Activated T-helper 17 cell treated with anti-CD3 and anti-CD28 coated beads, Interleukin-2, amount 50 U/mL, for 72 hours (primary cell): Measurements from ENCODE around the gene ZNF672. TPM values are rescaled to one million over a fixed set of nuclear protein-coding genes. Genes with fewer than 3 reads are reported as not detected.

Source experiments
- ATAC-seq: fragments of 150-1000 bp; cut with Tn5 transposase; replicated peaks from 2 replicates; pipeline ENCODE4 v1.10.0; 2021; ENCODE audit warnings: mild to moderate bottlenecking, moderate library complexity
- H3K27ac Mint-ChIP-seq: one replicate; pipeline ENCODE4 v1.8.0; 2022; ENCODE audit warnings: mixed read lengths
- H3K27me3 Mint-ChIP-seq: one replicate; pipeline ENCODE4 v1.8.0; 2022; ENCODE audit warnings: mixed read lengths
- H3K36me3 Mint-ChIP-seq: one replicate; pipeline ENCODE4 v1.8.0; 2022; ENCODE audit warnings: low read depth, mild to moderate bottlenecking, mixed read lengths
- H3K4me1 Mint-ChIP-seq: one replicate; pipeline ENCODE4 v1.8.0; 2022; ENCODE audit warnings: mixed read lengths
- H3K4me3 Mint-ChIP-seq: one replicate; pipeline ENCODE4 v1.8.0; 2022; ENCODE audit warnings: mild to moderate bottlenecking, mixed read lengths
- H3K9me3 Mint-ChIP-seq: one replicate; pipeline ENCODE4 v1.8.0; 2022; ENCODE audit warnings: mixed read lengths
- total RNA-seq, 2 donors: library from RNA; stranded (reverse); gene quantifications; one replicate each; pipeline ENCODE4 v1.2.3, GENCODE V29; 2022

Gene ZNF672
- total RNA-seq, 2 donors from 2014 or later, result 36.1 to 38.8 TPM

DNA sequence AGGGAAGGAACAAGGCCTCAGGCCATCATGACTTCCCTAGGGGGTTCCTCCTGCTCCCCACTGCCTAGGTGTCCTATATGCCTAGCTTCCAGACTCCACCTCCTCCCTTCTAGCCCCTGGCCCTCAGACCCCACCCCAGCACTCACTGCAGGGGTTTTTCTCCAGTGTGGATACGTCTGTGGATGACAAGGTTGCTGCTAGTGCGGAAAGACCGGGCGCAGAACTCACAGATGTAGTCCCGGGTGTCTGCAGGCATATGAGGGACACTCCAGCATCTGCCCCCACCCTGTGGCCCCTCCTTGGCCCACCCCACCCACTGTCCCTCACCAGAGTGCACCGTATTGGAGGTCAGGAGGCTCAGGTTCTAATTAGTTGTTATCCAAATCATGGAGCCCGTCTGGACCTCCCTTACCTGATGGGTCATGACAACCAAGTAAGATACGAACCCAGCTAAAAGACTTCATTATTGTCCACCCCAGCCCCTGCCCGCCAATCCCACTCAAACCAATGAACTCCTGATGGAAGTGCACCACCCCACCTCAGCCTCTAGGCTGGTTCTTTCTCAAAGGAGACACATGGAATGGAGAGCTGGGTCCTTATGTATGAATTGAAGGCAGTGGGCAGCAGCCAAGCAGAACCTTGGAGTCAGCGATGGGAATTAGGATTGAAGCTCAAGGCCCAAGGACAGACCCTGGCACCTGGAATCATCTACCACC, 12.7 kb downstream of the ZNF672 start:
- no peak overlapping the region for H3K4me3 Mint-ChIP-seq
- H3K27me3 Mint-ChIP-seq, result no peaks in the 10 kb centered on the region

DNA sequence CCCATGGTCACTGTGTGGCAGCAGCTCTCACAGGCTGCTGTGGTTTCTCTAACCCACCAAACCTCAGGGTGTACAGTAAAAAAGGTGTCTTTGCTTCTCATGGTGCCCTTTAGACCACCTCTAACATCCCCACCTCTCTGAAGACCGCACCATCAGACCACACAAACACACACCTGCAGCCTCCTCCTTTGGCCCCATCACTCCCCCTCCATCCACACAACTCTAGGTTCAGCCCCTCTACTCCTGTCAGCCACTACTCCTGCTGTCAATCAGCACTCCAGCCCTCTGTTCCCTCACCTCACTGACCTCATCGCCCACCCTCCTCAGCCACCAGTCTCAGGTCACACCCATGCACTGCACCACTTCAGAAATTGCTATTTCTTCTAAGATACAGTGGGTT, 13.4 kb downstream of the ZNF672 start:
- Mint-ChIP-seq H3K9me3 (no peaks in the 10 kb centered on the region), H3K4me1 (peaks cover 20% of the 10 kb centered on the region), H3K4me3 (no peak overlapping the region), H3K36me3 (peaks cover 29% of the 10 kb centered on the region), H3K27me3 (no peaks in the 10 kb centered on the region), H3K27ac (no peak overlapping the region)
- peak; percentile 7 for ATAC-seq

More for the DNA sequence above, 12.7 kb downstream of the ZNF672 start:
- Mint-ChIP-seq H3K27ac (no peak overlapping the region), H3K9me3 (no peaks in the 10 kb centered on the region), H3K36me3 (peaks cover 36% of the 10 kb centered on the region), H3K4me1 (peaks cover 17% of the 10 kb centered on the region)
- no peak for ATAC-seq

DNA sequence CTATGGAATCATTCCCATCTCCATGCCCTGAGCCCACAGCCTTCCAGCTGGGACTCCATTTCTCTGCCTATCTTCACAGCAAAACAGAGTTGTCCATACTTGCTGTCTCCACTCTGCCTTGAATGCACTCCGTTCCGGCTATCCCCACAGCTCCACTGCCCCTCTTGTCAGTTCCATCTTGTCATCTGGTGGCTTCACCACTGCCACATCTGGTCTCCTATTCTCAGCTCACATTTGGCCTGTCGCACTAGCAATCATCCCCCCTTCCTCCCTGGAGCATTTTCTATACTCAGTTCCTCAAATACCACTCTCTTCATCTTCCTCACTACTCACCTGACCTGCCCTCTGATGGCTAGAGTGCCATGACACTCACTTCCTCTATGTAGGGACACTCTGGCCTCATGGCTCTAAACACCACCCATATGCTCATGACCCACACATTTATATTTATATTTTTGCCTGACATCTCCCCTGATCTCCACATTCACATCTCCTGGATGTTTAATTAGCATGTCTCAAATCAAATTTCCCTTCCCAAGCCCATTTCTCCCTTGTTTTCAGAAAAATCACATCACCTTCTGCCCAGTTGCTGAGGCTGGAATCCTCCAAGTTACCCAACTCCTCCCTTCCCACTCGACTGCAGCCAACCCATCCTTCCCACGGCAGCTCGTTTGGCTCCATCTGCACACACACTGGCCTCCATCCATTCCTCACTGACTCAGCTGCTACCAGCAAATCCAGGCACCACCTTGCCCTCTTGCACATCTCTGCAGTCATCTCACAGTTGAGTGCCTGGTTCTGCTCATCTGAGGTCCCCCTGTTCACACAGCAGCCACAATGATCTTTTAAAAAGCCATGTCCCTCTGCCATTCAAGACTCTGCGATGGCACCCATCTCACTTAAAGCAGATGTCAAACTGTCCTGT, 14.7 kb downstream of the ZNF672 start:
- Mint-ChIP-seq H3K9me3 (no peaks in the 10 kb centered on the region), H3K36me3 (peaks cover 21% of the 10 kb centered on the region), H3K27me3 (no peaks in the 10 kb centered on the region), H3K4me3 (no peak overlapping the region), H3K27ac (no peak overlapping the region), H3K4me1 (peaks cover 27% of the 10 kb centered on the region)
- ATAC-seq, result no peak

DNA sequence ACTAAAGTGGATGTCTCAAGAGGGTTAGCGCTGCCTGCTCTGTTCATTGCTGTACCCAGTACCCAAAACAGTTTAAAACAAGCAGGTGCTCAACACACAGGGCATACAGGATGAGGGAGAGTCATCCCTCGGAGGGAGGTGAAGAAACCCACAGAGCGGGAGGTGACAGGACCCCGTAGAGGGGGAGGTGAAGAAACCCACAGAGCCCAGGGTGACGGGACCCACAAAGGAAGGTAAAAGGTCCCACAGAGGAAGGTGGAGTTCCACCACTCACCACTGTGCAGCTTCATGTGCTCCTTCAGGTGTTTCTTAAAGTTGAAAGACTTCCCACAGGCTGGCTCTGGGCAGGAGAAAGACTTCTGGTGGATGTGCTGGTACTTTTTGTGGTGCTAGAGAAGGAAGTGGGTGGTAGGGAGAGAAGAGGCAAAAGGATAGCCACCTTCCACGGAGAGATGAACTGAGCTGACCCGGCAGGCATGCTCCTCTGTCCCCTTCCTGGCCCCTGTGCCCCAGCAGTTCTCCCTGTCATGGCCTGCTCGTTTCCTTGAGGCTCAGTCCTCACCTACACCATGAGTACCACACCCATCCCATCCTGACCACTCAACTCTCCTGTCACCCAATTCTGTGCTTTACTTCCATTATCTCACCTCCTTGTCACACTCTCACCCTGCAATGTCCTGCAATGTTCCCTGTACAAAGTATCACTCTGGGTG, 15.8 kb downstream of the ZNF672 start:
- H3K36me3 Mint-ChIP-seq, result peaks cover 14% of the 10 kb centered on the region
- no peak overlapping the region for H3K27ac Mint-ChIP-seq
- H3K4me1 Mint-ChIP-seq, result peaks cover 26% of the 10 kb centered on the region
- no peak for ATAC-seq
- peak overlapping the region; percentile 6 for H3K4me3 Mint-ChIP-seq
- H3K27me3 Mint-ChIP-seq, result no peaks in the 10 kb centered on the region
- no peaks in the 10 kb centered on the region for H3K9me3 Mint-ChIP-seq

DNA sequence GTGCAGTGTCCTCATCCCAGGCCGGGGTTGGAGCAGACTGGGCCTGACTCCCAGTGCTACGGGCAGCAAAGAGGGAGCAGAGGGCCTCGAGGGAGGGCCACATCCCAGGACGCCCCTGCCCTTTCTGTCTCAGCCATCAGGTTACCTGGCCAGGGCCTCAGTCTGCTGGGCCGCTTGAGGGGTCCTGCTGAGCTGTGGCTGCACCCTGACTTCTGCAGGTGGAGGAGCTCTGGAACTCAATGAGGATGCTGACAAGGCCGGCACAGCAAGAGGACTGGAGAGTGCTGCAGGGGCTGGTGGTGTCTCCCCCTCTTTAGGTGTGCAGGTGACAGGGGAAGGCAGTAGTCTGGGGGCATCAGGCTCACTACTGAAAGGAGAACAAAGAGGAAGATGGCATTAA, 17.6 kb downstream of the ZNF672 start:
- Mint-ChIP-seq H3K4me1 (peaks cover 36% of the 10 kb centered on the region), H3K27me3 (no peaks in the 10 kb centered on the region), H3K4me3 (peak overlapping the region; percentile 98), H3K9me3 (no peaks in the 10 kb centered on the region), H3K36me3 (peaks cover 8% of the 10 kb centered on the region), H3K27ac (no peak overlapping the region)
- no peak for ATAC-seq

DNA sequence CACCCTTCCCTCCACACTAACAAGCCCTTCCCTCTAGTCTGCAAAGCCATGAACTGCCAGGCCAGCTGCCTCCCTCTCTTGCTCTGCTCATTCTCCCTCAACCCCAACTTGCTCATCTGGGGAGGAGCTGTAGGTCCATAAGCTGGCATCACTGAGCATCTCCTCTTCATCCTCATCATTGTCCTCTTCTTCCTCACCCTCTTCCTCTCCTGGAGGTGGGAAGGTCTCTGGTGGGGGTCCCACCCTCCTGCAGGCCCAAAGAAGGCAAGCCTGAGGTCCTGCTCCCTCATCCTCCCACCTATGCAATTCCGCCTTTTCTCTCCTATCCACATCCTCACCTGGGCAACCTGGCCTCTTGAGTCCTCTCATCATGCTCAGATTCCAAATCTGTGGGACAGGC, 18.2 kb downstream of the ZNF672 start:
- no peak overlapping the region for H3K27ac Mint-ChIP-seq
- H3K36me3 Mint-ChIP-seq, result peaks cover 8% of the 10 kb centered on the region
- H3K9me3 Mint-ChIP-seq, result no peaks in the 10 kb centered on the region
- H3K27me3 Mint-ChIP-seq, result no peaks in the 10 kb centered on the region
- no peak for ATAC-seq
- peaks cover 36% of the 10 kb centered on the region for H3K4me1 Mint-ChIP-seq
- H3K4me3 Mint-ChIP-seq, result peak overlapping the region; percentile 98

DNA sequence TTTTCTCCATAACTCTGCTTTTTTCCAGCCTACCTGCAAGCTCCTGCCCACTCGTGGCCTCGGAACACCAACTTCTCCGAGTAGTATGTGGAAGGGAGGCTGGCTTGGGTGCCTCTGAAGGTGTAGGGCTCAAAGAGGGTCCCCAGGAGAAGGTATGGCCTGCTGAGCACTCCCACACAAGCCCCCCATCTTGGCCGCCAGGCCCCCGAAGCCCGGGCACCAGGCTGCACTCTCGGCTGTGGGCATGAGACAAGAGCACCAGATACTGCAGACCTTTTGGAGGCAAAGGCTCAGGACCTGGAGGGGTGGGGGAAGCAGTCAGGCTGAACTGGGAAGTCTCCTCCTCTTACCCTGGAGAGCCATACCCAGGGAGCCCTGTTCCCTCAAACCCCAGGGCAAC, 19.2 kb downstream of the ZNF672 start:
- peaks cover 36% of the 10 kb centered on the region for H3K4me1 Mint-ChIP-seq
- H3K4me3 Mint-ChIP-seq, result peak overlapping the region; percentile 98
- H3K36me3 Mint-ChIP-seq, result peaks cover 8% of the 10 kb centered on the region
- H3K9me3 Mint-ChIP-seq, result no peaks in the 10 kb centered on the region
- H3K27me3 Mint-ChIP-seq, result no peaks in the 10 kb centered on the region
- peak overlapping the region; percentile 98 for H3K27ac Mint-ChIP-seq
- no peak for ATAC-seq

DNA sequence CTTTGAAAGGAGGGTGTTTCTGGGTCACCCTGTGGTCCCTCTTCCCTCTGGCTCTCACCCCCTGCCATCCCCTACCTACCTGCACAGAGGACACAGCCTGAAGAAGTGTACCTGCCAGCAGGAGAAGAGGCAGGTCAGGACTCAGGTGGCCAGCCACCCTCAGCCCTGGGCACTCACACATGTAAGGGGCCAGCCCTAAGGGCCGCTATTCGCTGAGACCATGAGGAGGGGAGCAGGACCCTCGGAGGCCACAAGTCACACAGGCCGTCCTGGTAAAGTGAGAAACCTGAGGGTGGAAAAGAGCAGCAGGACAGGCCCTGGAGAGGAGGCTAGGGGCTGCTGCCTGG, 19.7 kb downstream of the ZNF672 start:
- Mint-ChIP-seq H3K4me1 (peaks cover 41% of the 10 kb centered on the region), H3K27me3 (no peaks in the 10 kb centered on the region), H3K27ac (peak overlapping the region; percentile 98), H3K36me3 (peaks cover 8% of the 10 kb centered on the region), H3K9me3 (no peaks in the 10 kb centered on the region), H3K4me3 (peak overlapping the region; percentile 98)
- ATAC-seq, result no peak

DNA sequence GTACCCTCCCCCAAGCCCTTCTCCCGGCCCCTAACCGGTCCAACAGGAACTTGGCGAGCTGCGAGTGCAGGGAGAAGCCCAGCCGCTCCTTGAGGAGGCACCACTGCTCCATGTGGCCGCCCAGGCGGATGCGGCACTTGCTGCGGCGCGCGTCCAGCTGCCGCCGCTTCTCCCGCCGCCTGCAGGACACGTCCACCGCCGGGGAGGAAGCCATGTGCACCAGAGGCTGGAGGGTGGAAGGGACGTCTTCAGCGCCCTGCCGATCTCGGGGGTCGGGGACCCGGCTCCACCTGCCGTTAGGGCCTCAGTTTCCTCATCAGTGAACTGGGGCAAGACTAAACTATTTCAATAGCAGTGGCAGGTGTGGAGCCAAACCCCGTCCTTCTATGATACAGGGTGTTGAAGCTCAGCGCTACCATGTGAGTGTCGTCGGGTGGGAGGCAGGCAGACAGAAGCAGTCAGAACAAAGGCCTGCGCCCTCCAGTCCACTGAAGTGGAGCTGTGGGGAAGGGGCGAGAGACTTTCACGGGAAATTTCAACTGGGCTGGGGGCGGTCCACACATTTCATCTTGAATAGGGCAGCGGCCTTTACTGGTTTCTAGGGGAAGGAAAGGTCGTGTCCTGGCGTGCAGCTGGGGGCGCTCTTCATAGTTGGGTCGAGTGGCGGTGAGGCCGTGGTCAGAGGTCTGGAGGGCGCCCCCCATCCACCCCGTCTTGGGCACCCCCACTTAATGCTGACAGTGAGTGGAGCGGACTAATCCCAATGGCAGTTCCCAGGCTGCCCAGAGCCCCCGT, 20.3 kb downstream of the ZNF672 start:
- Mint-ChIP-seq H3K4me3 (peak overlapping the region; percentile 98), H3K27me3 (no peaks in the 10 kb centered on the region), H3K4me1 (peaks cover 43% of the 10 kb centered on the region), H3K27ac (peak overlapping the region; percentile 98), H3K36me3 (peaks cover 8% of the 10 kb centered on the region), H3K9me3 (no peaks in the 10 kb centered on the region)
- peak; percentile 51 for ATAC-seq

DNA sequence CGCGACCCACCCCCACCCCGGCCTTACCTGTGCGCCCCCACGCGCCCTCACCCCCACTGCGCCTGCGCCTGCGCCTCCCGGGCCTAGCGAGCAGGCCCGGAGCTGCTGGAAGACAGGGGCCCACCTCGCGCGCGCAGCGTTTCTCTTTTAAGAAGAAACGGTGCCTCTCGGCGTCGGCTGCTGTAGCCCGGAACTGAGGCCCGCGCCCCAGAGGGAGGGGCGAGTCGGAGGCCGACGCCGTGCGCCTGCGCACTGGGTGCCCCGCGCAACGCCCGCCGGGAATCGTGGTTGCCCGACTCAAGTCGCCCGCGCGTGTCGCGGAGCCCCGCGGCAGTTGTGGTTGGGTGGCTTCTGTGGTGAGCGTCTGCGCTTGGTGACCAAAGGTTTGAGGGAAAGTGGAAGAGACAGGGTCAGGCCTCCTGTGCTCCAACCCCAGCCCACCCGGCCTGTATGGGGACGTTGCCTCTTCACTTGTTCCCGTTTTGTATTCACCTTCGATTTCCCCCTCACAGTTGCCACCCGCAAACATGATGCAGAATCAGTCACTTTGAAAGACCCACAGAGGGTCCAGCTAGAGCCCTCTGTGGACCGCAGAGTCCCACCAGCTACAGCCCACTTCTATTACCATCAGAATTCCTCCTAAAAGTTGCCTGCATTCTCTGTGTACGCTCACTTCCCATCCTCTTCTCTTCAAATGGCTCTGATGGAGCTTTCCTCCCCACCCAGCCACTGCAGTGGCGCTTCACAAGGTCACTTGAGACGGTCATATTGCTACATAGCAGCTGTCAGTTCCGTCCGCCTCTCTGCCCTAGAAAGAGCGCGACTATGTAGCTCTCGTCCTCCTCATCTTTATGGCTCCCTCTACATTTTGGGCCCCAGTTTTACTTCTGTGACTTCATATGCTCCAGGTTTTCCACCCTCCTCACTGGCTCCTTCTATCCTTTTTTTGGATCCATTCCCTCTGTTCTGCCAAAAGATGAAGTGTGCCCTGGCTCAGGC, 21.2 kb downstream of the ZNF672 start, which contains the start of gene ZNF692:
TSS of gene ZNF692 (minus strand) at position 195 of the 999 bp plus-strand sequence. CDS start 776 bp downstream, outside the sequence.
- peak within 1 kb of the TSS; percentile 98 for H3K4me3 Mint-ChIP-seq
- peak; percentile 84 for ATAC-seq
- H3K36me3 Mint-ChIP-seq, result peaks cover 8% of the 10 kb centered on the region
- no peaks in the 10 kb centered on the region for H3K27me3 Mint-ChIP-seq
- H3K27ac Mint-ChIP-seq, result peak within 1 kb of the TSS; percentile 98
- H3K9me3 Mint-ChIP-seq, result no peaks in the 10 kb centered on the region
- peaks cover 46% of the 10 kb centered on the region for H3K4me1 Mint-ChIP-seq

DNA sequence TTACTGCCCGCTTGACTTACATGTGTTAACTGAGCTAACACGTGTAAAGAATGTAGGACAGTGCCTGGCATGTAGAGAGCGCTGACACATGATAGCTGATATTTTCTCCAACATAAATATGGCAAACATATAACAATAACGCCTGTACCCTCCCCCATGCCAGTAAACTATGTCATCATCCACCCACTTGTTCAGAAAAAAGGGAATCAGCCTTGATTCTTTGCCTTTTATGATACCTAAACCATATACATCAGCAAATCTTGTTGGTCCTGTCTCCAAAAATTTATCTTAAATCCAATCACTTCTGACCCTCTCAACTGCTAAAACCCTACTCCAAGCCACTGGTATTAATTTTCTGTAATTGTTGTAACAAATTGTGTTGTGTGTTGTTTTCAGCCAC, 22.0 kb downstream of the ZNF672 start:
- peak overlapping the region; percentile 98 for H3K27ac Mint-ChIP-seq
- no peaks in the 10 kb centered on the region for H3K9me3 Mint-ChIP-seq
- no peaks in the 10 kb centered on the region for H3K27me3 Mint-ChIP-seq
- H3K36me3 Mint-ChIP-seq, result peaks cover 8% of the 10 kb centered on the region
- peaks cover 45% of the 10 kb centered on the region for H3K4me1 Mint-ChIP-seq
- no peak for ATAC-seq
- peak overlapping the region; percentile 98 for H3K4me3 Mint-ChIP-seq

DNA sequence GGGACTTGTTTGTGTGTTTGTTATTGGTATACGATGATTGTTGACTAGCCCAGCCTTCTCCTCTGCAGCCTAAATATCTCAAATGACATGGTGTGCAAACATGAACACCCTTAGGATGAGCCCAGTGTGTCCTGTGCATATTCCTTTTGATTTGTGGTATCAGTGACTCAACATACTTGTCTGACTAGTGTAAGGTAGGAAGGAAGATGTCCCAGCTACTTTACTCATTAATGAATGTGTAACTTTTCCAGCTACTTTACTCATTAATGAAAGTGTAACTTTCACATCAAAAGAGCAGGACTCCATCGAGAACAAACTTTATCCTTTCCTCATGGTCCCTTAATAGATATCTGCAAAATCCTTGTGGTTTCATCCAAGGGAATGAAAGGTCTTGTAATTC, 23.6 kb downstream of the ZNF672 start:
- peaks cover 37% of the 10 kb centered on the region for H3K4me1 Mint-ChIP-seq
- peaks cover 8% of the 10 kb centered on the region for H3K36me3 Mint-ChIP-seq
- no peaks in the 10 kb centered on the region for H3K27me3 Mint-ChIP-seq
- ATAC-seq, result no peak
- peak overlapping the region; percentile 96 for H3K4me3 Mint-ChIP-seq
- H3K27ac Mint-ChIP-seq, result no peak overlapping the region
- H3K9me3 Mint-ChIP-seq, result no peaks in the 10 kb centered on the region

DNA sequence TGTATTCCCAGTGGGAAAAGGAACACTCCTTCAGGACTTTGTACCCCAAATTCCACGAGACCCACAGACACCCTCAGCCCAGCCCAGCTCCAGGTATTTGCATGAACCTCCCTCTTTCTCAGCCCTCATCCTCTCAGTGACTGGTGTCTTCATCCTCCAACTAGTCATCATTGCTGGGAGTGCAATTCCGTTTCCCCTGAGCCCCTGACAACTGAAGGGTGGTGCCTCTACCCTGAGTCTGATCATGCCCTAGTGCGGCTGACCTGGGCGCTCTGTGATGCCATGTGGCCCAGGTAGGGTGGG, 24.6 kb downstream of the ZNF672 start:
- Mint-ChIP-seq H3K4me1 (peaks cover 32% of the 10 kb centered on the region), H3K9me3 (no peaks in the 10 kb centered on the region), H3K36me3 (peaks cover 8% of the 10 kb centered on the region), H3K27ac (peak overlapping the region; percentile 56), H3K4me3 (peak overlapping the region; percentile 96), H3K27me3 (no peaks in the 10 kb centered on the region)
- ATAC-seq, result peak; percentile 39
